Neural progenitor cell (in vitro differentiated cells): ENCODE data around the gene DMTF1.

Experiments
- EZH2 ChIP-seq: fragments of 200-600 bp; sonication (generic); IDR thresholded peaks from 2 replicates; pipeline ENCODE4 v1.6.1; 2017; ENCODE audit warnings: antibody characterized with exemption, mild to moderate bottlenecking, moderate library complexity
- EZH2phosphoT487 ChIP-seq: fragments of 200-600 bp; sonication (generic); IDR thresholded peaks from 2 replicates; pipeline ENCODE4 v1.6.1; 2017; ENCODE audit warnings: antibody characterized with exemption
- TF ChIP-seq, protein P1 (sequence below): fragments of 200-600 bp; sonication (generic); IDR thresholded peaks from 2 replicates; pipeline ENCODE4 v1.5.1; 2017; ENCODE audit warnings: antibody characterized with exemption, mild to moderate bottlenecking

- no peak for TF ChIP-seq EZH2phosphoT487
- TF ChIP-seq, protein P1, sequence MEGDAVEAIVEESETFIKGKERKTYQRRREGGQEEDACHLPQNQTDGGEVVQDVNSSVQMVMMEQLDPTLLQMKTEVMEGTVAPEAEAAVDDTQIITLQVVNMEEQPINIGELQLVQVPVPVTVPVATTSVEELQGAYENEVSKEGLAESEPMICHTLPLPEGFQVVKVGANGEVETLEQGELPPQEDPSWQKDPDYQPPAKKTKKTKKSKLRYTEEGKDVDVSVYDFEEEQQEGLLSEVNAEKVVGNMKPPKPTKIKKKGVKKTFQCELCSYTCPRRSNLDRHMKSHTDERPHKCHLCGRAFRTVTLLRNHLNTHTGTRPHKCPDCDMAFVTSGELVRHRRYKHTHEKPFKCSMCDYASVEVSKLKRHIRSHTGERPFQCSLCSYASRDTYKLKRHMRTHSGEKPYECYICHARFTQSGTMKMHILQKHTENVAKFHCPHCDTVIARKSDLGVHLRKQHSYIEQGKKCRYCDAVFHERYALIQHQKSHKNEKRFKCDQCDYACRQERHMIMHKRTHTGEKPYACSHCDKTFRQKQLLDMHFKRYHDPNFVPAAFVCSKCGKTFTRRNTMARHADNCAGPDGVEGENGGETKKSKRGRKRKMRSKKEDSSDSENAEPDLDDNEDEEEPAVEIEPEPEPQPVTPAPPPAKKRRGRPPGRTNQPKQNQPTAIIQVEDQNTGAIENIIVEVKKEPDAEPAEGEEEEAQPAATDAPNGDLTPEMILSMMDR: no peak
- no peak for TF ChIP-seq EZH2
Measured at GRCh38 chr7:87110778-87111177, 41.5 kb upstream of the DMTF1 start.
